ENCODE data around the gene NUP54. TPM values are rescaled to one million over a fixed set of nuclear protein-coding genes. Genes with fewer than 3 reads are reported as not detected.

Gene NUP54, protein sequence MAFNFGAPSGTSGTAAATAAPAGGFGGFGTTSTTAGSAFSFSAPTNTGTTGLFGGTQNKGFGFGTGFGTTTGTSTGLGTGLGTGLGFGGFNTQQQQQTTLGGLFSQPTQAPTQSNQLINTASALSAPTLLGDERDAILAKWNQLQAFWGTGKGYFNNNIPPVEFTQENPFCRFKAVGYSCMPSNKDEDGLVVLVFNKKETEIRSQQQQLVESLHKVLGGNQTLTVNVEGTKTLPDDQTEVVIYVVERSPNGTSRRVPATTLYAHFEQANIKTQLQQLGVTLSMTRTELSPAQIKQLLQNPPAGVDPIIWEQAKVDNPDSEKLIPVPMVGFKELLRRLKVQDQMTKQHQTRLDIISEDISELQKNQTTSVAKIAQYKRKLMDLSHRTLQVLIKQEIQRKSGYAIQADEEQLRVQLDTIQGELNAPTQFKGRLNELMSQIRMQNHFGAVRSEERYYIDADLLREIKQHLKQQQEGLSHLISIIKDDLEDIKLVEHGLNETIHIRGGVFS
- 10 to 100 TPM; 20.0 to 23.0 TPM for total RNA-seq
- long read RNA-seq, transcript NUP54-201 (12 exons, 2,367 nt) = major isoform, 8 of 17 reads
- long read RNA-seq, partial matches to known transcripts = 1 of 17 reads
- long read RNA-seq, other reads (novel, unspliced or antisense) = 7 of 17 reads

DNA sequence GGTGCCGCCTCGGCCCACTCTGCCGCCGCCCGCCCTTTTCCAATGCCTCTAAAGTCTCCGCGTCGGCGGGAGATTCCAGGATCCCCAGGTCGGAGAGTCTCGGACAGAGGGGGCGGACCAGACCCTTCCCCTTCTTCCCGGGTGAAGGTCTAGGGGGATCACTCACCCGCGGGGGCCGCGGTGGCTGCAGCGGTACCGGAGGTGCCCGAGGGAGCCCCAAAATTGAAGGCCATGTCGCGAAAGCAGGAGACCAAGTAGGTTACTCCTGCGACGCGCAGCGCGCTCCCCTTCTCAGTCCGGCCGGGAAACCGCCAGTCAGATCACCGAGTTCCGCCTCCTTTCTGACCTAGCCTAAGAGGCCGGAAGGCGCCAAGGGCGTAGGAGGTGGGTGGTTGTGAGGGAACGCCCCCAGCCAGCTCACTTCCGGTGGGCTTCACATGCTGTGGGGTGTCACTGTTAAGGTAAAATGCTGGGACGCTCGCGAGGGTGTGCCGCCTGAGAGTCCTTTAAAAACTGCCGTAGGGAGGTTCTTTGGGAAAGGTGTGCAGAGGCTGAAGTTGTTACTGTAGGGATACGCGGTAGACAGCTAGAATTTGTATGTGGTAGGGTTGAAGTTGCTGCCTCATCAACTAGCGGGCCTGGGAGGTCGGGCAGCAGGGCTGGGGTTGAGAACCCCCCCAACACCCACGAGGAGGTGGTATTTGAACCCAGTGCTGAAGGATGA lies at the start of gene NUP54:
TSS of gene NUP54 (minus strand) at position 256 of the 724 bp plus-strand sequence. CDS start at position 233, 23 bp downstream.
- DNase-seq (peak; percentile 95), ATAC-seq (peak; percentile 99)
- intact Hi-C loops (cut with DNase I) = loop anchor here in 1 of 2 donors (5.0 kb wide), 1 partner anchor 64 kb away; the partner anchor contains the start of gene SCARB2

DNA sequence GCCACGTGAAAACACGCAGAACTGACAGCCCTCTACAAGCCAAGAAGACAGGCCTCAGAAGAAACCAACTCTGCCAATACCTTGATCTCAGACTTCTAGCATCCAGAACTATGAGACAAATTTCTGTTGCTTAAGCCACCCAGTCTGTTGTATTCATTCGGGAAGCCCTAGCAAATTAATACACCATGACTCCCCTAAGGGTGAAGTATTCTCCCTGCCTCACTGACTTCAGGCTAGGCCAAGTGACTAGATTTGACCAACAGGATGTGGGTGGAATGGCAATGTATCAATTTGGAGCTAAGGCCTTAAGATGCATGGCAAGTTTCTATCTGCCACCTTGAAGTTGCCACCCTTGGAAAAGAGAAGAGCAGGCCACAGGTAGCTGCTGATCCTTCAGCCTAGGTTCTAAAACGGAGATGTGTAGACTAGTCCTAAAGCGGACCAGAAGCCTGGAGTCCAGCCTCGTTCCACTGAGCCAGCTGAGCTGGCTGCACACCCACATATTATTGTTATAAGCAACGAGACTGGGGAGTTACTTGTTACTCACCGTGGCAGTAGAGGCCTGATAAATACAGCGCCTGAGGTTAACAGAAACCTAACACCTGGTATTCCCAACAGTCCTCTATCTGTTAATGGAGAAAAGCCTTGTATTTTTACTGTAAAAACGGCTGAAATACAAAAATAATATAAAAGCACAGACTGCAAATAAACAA lies 49.0 kb upstream of the NUP54 start:
- ATAC-seq = peak in 1 of 2 donors; percentile 5
- intact Hi-C loops (cut with DNase I) = loop anchor here in 1 of 2 donors (10.0 kb wide), 1 partner anchor 108 kb away; the partner anchor contains the start of gene STBD1

DNA sequence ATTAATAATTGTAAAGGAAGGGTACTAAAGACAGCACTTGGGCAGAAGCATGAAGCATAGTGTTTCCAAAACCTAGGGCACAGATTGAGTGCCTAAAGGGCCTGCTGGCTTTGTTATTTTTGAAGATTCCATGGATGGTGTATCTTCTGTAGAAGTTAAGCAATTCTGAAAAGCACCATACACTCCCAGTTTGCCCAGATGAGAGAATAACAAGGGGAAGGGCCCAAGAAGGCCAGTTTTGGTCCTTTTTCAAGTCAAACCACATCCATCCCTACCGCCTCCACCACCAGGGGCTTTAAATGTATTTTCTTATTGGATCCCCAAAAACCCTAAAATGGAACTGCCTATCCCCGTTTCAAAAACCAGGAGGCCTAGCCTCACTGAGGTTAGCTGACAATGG lies 48.2 kb upstream of the NUP54 start:
- ATAC-seq = no peak
- intact Hi-C loops (cut with DNase I) = loop anchor here in 1 of 2 donors (10.0 kb wide), 1 partner anchor 108 kb away; the partner anchor contains the start of gene STBD1
- DNase-seq = no peak

More for the DNA sequence above, 49.0 kb upstream of the NUP54 start:
- DNase-seq = no peak

DNA sequence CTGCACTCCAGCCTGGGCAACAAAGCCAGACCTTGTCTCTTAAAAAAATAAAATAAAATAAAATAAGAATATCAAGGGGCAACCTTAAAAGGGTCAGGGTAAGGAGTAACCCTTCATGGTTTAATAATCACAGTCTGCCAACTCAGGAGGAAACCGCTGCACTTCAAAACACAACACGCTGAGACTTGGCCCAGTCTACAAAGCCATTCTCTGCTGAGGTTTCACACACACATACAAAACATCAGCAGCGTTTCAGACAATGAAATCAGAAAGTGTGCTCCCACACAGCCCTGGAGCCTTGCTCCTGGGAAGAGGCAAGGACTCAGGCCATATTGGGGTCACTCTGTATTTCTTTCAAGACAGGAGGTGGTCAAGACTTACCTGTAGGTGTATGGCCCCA lies 47.1 kb upstream of the NUP54 start:
- intact Hi-C loops (cut with DNase I) = loop anchor here in 1 of 2 donors (10.0 kb wide), 1 partner anchor 109 kb away; the partner anchor contains the start of gene STBD1
- ATAC-seq = no peak
- DNase-seq = no peak

DNA sequence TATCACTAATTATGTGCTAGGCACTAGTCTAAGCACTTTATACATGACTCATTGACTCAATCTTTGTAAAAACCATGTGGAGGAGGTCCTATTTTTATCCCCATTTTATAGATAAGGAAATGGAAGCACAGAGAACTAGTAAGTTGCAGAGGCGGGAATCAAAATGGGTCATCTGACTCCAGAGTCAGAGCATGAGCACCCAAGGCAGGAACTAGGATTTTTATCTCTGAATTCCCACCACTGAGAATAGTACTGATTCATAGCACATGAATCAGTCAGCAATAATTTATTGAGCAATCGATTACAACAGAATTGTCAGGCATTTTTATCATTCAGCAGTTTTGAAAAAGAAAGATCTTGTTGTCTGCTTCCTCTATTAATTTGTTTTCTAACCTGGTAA lies 46.1 kb upstream of the NUP54 start:
- DNase-seq = peak; percentile 42
- peak; percentile 56 to 87 for ATAC-seq
- intact Hi-C loops (cut with DNase I) = loop anchor here in 1 of 2 donors (10.0 kb wide), 1 partner anchor 110 kb away; the partner anchor contains the start of gene STBD1

DNA sequence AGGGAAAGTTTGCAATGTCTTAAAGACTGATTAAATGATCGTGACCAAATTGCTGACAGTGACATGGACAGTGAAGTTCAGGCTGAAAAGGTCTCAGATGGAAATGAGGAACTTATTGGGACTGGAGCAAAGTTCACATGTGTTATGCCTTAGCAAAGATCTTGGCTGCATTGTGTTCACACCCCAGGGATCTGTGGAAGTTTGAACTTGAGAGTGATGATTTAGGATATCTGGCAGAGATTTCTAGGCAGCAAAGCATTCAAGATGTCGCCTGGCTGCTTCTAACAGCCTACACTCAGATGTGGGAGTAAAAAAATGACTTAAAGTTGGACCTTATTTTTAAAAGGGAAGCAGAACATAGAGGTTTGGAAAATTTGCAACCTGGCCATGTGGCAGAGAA lies 44.0 kb upstream of the NUP54 start:
- intact Hi-C loops (cut with DNase I) = loop anchor here in 1 of 2 donors (10.0 kb wide), 1 partner anchor 113 kb away; the partner anchor contains the start of gene STBD1
- ATAC-seq = no peak
- no peak for DNase-seq

DNA sequence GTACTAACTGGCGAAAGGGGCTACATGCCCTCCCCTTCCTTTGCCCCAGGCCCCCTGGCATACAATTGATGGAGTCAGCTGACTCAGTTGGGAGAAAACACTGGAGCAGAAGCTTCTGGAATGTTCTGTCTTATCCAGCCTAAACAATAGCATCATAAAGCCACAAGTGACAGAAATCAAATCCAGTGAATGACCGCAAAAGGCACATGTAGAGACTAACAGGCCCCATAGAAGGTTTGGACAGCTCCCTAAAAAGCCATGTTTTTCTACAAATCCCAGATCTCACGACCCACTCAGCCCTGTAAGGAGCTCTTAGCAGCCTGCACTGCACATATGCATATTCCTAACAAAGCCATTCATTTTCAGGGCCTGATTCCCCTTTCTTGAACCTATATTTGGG lies 40.4 kb upstream of the NUP54 start:
- ATAC-seq (peak in 1 of 2 donors; percentile 5), DNase-seq (no peak)
- intact Hi-C loops (cut with DNase I) = no loop called here

DNA sequence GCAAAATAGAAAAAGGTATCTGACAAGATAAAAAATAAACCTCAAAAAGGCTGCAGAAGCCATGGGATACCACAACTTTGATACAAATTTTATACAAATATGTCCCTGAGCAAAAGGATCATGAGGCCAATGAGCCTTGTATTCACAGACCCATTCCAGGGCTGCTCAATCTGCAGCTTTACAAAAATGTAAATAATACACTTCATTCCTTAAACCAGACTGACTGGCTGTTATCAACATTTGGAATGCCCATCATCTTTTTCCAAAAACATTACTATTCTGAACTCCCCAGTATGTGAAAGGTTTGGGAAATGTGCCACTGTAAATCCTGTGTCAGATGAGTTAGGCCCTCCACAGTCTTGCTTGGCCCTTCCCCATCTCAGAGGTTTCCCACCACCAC lies 40.0 kb upstream of the NUP54 start:
- DNase-seq (no peak), ATAC-seq (no peak)
- intact Hi-C loops (cut with DNase I) = no loop called here

DNA sequence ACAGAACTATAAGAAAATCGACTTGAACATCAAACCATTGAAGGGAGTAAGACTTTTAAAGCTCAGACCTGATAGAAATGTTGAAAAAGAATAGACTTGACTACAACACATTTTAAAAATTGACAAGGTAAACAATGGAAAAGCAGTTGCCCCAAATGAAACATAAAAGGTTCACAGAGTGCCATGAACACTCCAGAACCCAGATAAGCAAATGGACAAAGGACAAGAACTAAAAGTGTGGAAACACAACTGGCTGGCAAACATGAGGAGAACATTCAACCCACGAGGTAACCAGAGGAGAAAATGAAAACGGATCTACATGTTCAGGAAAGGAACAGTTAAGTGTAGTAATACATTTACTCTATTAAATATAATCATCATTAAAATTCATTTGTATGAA lies 39.0 kb upstream of the NUP54 start:
- ATAC-seq = no peak
- intact Hi-C loops (cut with DNase I) = no loop called here
- no peak for DNase-seq

DNA sequence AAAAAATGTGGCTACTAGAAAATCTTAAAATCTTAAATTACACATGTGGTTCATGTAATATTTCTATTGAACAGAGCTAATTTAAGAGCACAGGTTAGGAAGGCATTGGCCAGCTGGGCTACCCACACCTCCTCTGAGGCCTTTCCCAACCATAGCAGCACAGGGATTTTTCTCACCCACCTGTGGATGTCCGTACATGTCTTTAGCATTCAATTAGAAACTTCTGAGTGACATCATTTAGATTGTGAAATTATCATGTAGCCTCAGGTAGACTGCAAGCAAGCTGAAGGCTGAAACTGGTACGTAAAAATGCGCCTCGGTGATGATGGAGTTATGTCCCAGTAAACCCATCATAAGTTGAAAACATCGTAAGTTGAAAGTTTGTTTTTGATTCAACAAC lies 34.3 kb upstream of the NUP54 start:
- DNase-seq = no peak
- intact Hi-C loops (cut with DNase I) = loop anchor here in 1 of 2 donors (5.0 kb wide), 1 partner anchor 245 kb away; no protein-coding TSS in a partner anchor
- no peak for ATAC-seq

DNA sequence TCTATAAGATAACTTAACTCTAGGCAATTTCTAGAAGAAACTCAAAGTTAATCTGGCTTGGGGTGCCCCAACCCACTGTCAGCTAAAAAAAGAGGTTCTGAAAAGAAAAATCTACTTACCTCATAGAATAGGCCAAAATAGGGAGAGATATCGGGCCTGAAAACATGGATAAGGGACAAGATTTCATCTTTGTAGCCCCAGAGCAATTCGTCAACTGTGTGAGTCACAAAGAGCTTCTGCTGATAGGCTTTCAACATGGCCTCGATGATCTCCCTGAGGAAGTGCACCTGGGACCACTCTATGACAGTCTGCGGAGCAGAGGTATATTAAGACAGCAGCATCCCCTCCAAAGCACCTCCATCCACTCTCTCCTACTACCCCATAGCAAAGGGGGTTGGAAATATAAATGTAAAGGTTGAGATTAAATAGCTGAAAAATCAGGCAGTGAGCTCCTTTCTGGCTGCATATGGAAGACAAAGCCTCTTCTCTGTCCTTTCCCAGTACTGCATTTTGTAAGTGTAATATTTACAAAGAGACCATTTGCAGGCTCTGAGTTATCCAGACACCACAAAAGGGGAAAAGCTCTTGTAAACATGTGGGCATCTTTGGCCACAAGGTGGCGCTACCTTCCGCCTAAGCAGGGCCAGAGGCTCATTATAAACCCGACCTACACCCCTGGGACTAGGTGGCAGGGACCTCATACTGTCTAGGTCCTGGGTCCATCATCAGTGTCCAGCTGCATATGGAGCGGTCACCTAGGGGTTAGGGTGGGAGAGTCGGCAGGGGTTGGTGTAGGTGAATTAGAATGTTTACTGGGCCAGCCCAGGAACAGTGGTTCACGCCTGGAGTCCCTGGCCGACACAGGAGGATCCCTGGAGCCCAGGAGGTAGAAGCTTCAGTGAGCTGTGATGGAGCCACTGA lies 31.5 kb upstream of the NUP54 start:
- ATAC-seq (peak; percentile 88 to 90), DNase-seq (peak; percentile 91)
- intact Hi-C loops (cut with DNase I) = loop anchor here in 1 of 2 donors (5.0 to 10.0 kb wide), 2 partner anchors 248 to 325 kb away; no protein-coding TSS in a partner anchor

DNA sequence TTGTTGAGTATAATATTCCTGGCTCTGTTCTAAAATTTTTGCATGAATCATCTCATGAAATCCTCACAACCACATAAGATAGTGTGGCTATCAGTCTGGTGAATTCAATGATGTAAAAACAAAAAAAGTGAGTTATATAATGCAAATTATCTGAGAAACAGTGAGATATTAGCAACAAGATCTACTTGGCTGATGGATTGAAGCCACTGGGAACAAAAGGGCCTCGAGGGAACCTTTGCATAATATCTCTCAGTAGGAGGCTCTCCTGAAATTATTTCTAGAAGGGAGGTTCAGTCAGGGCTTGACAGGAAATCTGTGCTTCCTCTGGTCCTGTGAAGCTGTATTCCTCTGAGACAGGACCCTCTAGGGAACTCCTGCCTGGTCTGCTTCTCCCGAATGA lies 30.1 kb upstream of the NUP54 start:
- intact Hi-C loops (cut with DNase I) = loop anchor here in 1 of 2 donors (10.0 kb wide), 1 partner anchor 327 kb away; no protein-coding TSS in a partner anchor
- ATAC-seq = peak in 1 of 2 donors; percentile 44
- DNase-seq = no peak

DNA sequence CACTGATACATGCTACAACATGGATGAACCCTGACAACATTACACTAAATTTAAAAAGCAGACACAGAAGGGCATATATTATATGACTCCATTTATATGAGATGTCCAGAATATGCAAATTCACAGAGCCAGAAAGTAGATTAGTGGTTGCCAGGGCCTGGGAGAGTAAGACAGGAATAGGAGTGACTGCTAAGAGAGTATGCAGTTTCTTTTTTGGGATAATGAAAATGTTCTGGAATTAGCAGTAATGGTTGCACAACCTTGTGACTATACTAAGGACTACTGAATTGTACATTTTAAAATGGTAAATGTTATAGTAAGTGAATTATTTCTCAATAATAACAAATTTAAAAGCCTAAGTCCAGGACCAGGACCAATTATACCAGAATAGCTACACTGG lies 29.5 kb upstream of the NUP54 start:
- ATAC-seq = peak in 1 of 2 donors; percentile 11
- intact Hi-C loops (cut with DNase I) = loop anchor here in 1 of 2 donors (10.0 kb wide), 1 partner anchor 327 kb away; no protein-coding TSS in a partner anchor
- DNase-seq = no peak

DNA sequence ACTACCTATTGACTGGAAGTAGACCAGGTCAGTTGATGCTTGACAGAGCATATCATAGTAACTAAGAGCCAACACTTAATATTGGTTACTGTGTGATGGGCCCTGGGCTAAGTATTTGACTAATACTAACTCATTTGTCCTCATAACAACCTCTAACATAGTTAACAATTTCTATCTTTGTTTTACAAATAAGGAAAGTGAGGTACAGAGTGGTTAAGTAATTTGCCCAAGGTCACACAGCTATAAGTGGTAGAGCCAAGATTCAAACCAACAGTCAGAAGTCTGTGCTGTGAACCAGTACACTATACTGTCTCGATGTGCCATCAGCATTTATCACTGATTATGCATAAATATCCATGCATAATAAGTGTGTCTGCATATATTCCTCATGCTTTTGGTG lies 27.1 kb upstream of the NUP54 start:
- ATAC-seq = no peak
- DNase-seq = no peak
- intact Hi-C loops (cut with DNase I) = loop anchor here in 1 of 2 donors (10.0 kb wide), 1 partner anchor 329 kb away; no protein-coding TSS in a partner anchor

DNA sequence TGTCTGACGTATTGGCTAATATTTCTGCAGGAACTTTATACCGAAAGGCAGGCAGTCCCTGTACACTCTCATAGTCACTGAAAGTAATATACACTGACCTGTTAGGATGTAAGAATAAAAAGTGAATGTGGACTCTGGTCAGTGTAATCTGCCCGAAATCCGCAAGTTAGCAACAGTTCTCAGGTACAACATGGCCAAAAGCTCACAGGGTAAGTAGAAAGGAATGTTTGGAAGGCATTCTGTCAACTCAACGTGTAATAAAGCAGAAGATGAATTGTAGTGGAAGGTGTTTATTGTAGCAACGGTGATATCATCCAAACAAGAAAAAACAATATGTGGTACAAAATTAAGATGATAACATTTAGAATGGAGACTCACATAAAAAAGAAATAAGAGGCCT lies 26.0 kb upstream of the NUP54 start:
- DNase-seq (no peak), ATAC-seq (no peak)
- intact Hi-C loops (cut with DNase I) = loop anchor here in 1 of 2 donors (10.0 kb wide), 1 partner anchor 331 kb away; no protein-coding TSS in a partner anchor

DNA sequence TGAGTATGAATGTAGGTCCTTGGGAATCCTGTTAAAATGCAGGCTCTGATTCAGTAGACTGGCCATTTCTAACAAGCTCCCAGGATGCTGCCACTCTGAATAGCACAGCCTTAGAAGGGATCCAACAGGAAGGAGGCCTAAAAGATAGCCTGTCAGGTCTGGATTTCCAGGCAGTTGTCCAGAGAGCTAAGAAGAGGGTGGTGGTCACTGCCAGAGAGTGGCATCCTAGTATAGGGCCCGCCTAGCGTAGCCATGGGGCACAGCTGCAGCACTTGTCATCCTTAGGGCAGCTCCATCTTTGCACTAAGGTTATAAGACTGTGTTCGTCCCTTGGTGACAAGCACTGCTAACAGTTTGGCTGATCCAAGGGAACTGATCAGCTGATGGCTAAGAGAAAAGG lies 20.5 kb upstream of the NUP54 start:
- intact Hi-C loops (cut with DNase I) = no loop called here
- ATAC-seq (peak in 1 of 2 donors; percentile 27), DNase-seq (no peak)

DNA sequence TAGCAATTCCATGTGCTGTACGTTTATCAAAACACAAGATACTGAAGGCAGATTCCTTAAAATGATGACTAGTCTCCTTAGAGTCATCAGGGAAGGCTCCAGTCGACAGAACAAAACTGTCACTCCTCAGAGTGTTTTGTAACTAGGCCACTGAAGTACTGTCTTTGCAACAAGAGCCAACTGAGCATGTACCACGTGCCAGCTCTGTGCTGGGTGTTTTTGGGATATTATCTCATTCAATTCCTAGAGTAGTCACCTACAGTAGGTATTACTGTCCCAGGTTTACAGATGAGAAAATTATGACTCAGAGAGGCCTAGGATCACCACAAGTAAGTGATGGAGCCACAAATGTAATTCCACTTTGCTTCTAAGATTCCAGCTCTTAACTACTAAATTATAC lies 18.3 kb upstream of the NUP54 start:
- intact Hi-C loops (cut with DNase I) = no loop called here
- no peak for ATAC-seq
- no peak for DNase-seq
